Stimulated activated CD4-positive, alpha-beta T cell treated with anti-CD3 and anti-CD28 coated beads, Interleukin-15, amount 100 ng/mL, for 24 hours (primary cell): ENCODE measurements around the gene DMD.
"Not testable (repeated sequence)": the region's sequence is repeated elsewhere in the genome, so short reads cannot be mapped to it uniquely, and the experiment has no call there.

ENCODE experiments used
- DNase-seq: peaks from one replicate; pipeline ENCODE4 v3.0.0-alpha.2; 2020

Gene DMD

DNA sequence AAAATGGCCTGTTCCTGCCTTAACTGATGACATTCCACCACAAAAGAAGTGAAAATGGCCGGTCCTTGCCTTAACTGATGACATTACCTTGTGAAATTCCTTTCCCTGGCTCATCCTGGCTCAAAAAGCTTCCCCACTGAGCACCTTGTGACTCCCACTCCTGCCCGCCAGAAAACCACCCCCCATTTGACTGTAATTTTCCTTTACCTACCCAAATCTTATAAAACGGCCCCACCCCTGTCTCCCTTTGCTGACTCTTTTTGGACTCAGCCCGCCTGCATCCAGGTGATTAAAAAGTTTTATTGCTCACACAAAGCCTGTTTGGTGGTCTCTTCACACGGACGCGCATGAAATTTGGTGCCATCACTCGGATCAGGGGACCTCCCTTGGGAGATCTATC lies 1833.5 kb downstream of the DMD start:
- not testable (repeated sequence) for DNase-seq

DNA sequence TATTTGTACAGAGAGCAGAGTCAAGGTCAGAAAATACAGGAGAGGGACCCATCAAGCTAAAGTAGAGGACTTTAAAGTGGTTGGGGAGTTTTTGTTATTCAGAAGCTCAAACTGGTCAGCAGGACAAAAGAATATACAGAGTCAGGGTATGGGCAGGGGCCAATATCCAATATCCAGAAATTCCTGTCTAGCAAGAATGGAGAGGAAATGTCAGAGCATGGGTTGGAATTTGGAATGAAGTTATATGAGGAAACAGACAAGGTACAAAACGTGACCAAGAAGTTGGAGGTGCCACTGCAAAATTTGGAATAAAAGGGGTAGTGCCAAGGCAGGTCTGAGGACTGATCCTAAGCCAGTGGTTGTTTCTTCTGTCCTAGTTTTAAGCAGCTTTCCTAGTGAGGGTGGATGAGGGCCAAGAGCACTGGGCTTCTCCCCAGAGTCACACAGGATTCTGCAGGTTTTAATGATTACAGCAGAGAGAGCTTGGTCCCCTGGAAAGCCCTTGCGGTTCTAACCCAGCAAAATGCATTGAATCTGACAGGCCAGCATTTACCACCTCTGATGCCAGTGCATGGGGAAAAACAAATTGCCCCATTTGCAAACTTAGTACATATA lies 1834.8 kb downstream of the DMD start:
- no peak for DNase-seq

DNA sequence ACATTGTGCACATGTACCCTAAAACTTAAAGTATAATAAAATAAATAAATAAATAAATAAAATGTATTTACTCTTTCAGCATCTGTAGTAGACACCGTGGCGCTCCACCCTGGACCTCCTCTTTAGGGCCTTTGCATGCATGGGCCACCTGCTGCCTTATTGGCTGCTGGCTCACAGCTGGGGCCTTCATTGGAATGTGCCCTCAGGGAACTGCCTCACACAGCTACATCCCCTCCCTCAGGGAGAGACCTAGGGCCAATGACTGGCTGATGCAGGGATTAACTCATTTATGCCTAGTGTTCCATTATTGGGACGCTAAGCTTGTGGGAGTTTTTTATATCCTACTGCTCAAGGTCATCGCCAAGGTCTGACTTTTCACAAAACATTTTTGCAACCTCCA lies 1836.6 kb downstream of the DMD start:
- no peak for DNase-seq

DNA sequence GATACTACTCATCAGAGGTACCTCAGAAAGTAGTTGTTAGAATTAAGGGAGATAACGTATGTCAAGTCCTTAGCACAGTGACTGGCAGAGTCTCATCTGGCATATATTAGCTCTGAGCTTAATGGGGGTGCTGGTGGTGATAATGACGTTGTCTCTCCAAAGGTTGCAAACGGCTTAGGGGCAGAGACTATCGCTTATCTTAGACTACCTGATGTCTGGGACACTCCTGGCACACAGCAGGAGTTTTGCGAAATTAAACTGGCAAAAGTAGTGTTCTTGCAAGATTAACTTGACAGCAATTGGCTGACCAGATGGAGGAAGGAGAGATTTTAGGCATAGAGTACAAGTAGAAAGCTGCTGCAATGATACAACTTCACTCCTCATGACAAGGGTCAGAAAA lies 1839.4 kb downstream of the DMD start:
- no peak for DNase-seq

DNA sequence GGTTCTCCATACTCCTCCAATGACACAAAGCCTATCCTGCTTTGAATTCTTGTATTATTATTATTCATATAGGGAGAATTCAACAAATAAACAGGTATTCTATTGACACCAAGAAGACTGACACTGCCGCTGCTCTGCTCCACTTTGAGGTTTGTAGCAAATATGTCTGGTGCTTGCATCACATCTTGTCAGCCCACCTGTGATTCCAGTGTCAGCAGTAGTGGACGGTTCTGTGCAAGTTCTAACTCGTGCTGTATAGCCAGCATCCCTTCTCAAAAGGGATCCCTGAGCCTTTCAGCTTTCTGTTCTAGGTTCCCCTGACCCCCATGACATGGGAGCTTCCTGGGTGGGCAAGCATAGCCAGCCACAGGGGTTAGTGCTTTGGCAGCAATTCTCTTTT lies 1843.5 kb downstream of the DMD start:
- no peak for DNase-seq

DNA sequence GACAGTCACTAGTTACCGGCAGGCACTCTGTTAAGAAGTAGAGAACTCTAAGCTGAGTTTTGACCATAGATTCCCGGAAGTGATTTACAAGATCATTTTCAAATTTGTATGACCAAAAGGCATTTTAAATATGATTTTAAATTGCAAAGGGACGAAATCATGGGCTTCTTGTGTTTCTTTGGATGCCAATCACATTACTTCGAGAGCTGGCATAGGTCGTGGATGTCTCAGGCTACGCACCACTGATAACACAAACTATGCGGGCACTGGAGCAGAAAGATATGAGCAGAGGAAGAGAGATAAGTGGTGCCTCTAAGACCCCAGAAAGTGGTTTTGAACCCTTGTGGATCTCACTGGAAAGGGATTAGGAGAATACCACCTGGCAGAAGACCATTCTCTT lies 1845.3 kb downstream of the DMD start:
- DNase-seq, result no peak

DNA sequence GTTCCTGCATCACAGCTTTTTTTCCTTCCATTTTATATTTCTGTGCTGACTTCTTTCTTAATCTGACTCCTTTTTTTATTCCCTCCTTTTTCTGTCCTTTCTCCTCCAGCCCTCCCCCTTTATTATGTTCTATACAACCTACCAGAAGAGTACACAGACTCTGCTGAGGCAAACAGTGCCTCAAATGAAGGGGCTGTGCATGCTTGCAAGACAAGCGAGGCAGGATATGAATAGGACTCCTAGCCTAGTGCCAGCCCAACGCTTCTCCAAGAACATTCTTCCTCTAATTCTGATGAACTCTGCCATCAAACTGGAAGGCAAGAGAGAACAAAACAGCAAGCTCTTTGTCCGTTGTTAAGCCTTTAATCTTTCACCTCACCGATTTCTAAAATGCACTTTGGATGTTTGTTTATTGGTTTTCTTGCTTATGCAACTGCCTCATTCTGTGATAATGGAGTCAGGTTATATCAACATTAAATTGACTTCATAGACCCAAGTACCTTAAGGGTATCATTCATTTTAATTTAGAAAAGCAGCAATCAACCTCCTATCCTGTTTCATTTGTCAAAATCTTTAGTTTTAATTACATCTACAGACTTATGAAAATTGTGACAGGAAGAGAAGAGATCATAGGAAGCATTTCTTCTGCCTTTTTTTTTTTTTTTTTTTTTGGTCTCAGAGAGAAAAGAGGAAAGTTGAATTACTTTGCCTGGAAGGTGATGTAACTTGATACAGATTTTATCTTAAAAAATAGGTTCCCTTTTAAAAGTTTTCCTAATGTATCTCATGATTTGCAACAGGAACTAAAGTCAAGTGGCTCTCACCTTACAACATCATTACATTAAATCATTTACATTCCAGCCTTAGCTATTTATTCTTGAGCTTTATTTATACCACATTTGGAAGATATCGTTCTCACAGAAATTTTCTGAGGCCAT lies 1854.8 kb downstream of the DMD start:
- DNase-seq, result no peak

DNA sequence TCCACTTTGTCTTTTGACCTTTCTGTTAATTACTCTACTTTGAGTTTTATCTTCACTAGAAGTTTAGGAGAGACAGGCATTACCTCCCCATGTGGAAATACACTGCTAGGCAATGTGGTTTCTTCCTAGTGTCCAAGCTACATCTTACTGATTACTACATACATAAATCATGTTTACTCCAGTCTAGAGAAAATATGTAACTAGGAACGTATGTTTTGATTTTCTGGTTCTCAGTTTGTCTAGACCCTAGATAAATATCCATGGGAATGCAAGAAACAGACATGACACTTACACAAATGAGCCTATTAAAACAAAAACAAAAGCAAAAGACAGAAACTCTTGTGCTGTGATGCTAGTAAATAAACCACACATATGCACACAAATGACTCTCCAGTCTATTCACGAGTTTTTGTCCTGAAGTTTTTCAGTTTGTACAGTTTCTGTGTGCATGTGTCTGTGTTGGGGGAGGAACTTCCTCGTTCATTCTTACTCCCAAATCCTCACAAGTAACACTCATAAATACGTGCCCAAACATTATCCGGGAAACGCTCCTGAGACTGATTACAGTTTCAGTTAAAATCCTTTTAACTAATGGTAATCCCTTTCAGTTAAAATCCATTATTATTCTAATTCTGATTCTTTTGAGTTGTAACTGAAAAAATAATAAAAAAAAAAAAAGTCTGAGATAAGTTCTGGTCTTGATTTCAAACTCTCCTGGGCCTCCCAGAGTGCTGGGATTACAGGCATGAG lies 1856.0 kb downstream of the DMD start:
- DNase-seq, result no peak

DNA sequence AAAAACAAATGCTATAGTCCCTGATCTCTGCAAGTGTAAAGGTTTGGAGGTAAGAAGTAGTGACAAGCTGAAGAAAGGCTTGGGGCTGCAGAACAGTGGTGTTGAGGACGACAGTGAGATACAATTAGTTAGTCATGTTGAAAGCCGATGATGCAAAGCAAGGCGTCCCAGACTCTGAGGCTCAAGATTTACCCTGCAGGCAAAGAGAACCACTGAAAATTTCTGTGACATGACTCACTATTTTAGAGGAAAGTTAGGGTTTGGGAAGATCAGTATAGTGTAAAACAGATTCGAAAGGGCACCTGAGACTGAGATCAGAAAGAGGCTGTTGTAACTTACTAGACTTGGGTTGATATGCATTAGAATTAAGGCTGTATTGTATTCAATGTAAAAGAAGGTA lies 1858.3 kb downstream of the DMD start:
- DNase-seq, result no peak

DNA sequence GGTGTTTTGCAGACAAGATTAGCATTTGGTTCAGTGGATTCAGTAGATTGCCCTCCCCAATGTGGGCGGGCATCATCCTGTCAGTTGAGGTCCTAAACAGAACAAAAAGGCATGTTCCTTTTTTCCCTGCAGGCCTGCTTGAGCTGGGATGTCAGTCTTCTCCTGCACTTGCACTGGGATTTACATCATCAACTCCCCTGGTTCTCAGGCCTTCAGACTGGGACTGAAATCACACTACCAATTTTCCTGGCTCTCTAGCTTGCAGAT lies 1860.6 kb downstream of the DMD start:
- no peak for DNase-seq

DNA sequence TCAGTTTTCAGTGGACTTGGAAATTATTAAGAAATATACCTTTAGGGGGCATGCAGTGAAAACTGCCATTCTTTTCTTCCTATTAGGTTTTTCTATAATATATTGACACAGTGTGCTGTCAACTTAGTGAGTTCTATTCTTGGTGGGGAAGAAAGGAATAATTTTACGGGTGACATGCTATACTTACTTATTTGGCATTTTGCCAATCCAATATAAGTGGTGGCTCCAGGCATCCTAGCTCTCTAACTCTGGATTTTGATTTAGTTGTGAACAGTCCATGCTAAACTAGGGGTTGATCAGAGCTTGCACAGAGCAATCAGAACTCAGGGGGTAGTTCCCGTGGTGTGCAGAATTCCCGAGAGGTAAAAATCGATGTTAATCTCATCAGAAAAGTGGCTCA lies 1861.8 kb downstream of the DMD start:
- DNase-seq, result no peak

DNA sequence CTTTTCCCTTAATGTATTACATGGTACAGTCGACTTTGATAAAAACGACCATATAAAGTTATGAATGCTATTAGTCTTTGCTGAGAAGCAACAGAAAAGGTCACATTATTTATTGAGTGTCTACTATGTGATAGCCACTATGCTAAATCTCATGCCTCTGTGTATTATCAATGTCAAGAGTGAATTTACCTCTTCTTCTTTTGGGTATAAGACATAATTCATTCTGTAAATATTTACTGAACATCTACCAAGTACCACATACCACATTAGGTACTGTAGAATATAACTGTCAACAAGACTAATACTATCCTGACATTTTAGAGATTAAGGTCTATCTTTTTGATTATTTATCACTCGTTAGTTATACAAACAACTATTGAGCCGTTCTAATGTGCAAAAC lies 1870.8 kb downstream of the DMD start:
- no peak for DNase-seq

DNA sequence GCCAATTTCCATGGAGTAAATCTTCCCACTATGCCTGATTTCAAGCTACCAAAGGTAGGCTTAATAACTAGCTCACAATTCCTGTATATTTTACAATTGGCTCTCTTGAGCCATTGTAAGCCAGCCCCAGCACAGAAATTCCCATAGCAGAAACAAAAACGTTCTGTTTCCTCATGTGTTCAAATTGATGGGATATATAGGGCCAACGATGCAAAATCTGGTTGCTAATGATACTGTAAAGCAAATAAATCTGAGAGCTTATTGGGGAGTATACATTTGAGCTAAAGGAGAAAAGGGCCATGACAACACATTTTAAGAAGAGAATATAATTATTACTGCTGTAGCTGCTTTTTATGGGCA lies 1872.4 kb downstream of the DMD start:
- DNase-seq, result no peak

DNA sequence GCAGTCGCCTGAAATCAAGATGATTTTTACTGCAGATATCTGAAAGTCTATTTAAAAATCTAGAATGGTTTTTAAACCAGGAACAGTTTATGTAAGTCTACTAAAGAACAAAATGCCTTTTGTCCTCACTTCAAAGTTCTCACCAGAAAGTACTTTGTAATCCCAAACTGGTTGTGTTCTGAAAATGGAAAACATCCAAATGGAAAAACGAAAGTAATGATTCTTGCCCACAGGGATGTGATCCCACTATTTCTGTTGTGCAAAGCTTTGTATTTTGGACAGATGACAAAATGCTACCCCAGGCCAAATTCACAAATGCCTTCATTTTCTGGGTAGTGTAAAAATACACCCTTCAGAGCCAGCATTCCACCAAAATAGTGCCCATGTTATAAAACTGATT lies 1874.0 kb downstream of the DMD start:
- DNase-seq, result no peak

DNA sequence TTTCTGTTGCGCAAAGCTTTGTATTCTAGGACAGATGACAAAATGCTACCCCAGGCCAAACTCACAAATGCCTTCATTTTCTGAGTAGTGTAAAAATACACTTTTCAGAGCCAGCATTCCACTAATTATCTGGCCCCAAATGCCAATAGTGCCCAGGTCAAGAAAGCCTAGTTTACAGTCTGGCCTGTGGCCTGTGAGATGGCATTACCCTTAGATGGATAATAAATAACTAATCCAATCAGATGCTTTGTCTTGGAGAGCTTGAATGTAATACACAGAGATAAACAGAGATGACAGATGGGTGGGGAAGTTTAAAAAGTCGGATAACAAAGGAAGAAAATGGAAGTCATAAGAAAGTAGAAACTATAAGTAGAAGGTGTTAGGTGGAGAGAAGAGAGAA lies 1874.9 kb downstream of the DMD start:
- DNase-seq, result no peak

DNA sequence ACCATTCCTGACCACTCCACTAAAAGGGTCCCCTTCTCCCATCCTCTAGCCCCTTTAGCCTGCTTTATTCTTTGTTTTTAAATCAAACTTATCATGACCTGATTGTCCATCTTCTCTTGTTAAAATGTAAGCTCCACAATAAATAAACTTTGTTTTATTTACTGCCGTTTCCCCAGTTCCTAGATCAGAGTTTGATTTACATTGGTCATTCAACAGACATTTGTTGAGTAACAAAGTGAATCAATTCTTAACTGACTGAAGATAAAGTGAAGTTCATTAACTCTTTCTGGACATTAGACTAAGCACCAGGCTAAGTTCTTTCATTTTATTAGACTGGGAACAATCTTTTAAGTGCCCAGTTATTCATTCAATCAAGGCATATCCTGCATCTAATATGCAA lies 1876.4 kb downstream of the DMD start:
- DNase-seq, result no peak

DNA sequence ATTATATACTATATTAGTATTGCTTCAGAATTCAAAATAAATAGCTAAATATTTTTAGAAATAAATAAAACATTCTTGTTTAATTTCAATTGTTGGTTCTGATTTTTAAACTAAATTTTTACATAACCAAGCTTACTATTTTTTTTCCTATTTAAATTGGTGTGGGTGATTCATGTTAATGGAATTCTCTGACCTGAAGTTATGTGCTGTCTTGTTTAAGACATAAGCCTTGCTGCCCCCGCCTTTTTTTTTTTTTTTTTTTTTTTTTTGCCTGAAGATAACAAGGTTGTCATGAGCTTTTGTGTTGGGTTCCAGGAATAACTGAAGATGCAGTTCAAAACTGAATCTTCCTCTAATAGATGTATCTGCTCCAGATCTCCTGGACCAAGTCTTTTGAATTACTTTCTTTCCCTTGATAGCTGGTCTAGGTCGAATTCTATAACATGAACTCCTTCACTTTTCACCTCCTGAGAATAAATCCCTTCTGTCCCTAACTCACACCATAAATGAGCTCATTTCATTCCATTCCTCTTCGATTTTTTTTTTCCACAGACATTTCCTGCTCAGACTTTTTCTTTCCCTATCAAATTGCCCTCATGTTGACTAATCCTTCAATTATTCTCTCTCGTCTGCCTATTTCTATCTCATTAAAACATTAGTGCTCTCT lies 1878.1 kb downstream of the DMD start:
- no peak for DNase-seq

DNA sequence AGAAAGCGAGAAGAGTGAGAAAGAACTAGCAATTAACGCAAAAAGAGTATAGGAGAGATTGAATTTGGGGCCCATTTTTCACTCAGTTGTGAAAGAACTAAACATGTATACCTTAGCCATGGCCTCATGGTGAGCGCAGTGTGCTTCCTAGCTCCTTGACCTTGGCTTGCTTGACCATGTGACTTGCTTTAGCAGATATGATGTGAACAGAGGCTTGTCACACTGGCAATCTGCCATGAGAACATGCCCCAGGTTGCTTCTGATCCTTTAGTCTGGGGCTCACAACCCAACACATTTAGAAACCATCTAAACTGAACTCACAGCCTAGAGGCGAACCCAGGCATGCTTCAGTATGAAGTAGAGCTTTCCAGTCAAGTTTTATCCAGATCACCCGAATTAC lies 1879.4 kb downstream of the DMD start:
- DNase-seq, result no peak

DNA sequence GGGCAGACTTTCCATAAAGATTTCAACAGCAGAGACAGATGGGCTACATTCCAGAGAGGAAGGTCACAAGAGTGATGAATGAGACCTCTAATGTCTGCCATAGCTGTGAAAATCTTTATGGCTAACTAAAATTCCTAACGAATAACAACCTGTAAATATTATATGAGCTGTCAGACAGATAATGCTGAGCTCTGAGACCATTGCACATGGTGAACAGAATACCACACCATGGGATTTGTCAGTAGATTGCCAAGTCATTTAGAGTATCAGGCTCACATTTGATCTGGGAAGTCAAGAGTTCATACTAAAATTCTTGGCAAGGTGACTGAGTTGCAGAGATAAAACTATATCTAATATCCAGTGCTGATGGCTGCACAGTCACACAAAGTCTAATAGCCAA lies 1880.3 kb downstream of the DMD start:
- no peak for DNase-seq

DNA sequence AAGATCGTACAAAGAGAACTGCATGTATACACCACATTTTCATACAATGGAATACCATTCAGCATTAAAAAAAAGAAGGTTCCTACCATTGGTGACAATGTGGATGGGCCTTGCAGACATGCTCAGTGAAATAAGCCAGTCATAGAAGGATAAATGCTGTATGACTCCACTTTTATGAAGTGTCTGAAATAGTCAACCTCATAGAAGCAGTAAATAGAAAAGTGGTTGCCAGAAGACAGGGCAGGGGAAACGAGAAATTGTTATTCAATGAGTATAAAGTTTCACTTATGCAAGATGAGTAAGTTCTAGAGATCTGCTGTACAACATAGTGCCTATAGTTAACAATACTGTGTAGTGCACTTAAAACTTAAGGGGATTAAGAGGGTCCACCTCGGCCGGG lies 1882.1 kb downstream of the DMD start:
- DNase-seq, result no peak

DNA sequence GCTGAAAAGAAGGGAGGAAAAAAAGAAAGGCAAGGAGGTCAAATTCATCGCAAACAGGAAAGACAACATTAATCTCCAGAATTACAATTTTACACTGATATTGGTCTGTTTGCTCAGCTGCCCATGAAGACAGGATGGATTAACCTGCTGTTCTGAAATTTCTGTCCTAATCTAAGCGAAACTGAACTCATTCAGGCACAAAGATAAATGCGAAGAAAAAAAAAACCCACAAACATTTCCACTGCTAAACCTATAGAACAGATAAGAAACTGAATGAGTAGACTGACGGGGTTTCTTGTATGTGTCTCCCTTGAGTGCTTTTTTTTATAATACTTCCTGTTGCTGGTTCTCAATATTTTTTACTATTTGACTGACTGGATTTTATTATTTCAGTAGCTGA lies 1887.7 kb downstream of the DMD start:
- no peak for DNase-seq

DNA sequence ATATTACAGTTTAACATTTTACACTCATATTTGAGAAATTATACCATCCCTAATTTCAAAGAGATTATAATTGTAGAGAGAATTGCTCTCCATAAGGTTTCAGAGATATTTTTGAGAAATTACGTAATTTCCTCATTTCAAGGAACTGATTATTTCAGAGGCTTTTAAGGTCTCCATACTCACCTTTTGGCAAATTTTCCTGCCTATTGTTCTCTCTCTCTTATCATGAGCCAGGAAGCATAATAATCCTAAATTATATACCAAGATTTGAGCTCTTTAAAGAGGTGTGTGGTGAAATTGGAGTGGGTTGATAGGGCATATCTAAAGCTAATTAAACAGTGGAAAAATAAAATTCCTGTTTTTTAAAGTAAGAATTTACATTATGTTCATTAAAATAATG lies 1890.6 kb downstream of the DMD start:
- DNase-seq, result no peak

DNA sequence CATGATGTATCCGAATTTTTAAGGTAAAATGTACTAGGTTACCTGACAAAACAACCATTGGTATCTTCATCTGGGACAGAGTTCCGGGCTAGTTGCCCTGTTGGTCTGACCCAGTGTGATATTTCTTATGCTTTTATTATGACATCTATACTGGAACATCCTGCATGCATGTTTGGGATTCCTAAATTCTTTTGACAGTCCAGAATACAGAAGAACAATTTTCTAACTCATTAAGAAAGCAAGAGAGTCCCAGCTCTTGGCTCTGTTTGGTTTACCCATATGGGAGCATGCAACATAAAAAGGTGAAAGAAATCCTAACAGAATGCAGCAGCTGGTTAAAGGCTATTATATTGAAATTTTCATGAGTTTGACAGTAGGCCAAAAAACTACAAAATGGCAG lies 1891.8 kb downstream of the DMD start:
- no peak for DNase-seq

DNA sequence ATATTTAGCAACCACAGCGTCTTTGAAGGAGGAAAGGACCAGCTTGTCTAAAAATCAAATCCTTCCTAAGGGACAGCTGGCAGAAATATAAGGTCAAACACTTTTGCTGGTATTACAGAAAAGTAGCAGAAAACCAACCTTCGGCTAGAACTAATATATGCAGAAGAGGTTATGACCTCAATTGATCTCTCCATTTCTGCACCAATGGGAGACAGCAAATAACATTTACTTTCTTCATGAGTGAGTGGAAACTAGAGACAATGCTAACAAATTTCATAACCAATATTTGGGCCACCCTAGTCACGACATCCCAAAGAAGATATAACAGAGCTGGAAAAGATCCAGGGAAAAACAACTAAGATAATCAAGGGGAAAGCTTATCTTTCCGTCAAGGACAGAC lies 1892.5 kb downstream of the DMD start:
- no peak for DNase-seq
